22Rv1 (cell line): ENCODE results near the gene RAE1.

Experiments
- ZFX ChIP-seq: fragments of 450-650 bp; IDR thresholded peaks from 2 replicates; pipeline ENCODE4 v1.6.1; 2017; ENCODE audit warnings: antibody characterized with exemption, borderline replicate concordance
- TF ChIP-seq, protein P1 (sequence below): fragments of 450-650 bp; IDR thresholded peaks from 2 replicates; pipeline ENCODE4 v1.5.1; 2017; ENCODE audit warnings: mild to moderate bottlenecking

DNA sequence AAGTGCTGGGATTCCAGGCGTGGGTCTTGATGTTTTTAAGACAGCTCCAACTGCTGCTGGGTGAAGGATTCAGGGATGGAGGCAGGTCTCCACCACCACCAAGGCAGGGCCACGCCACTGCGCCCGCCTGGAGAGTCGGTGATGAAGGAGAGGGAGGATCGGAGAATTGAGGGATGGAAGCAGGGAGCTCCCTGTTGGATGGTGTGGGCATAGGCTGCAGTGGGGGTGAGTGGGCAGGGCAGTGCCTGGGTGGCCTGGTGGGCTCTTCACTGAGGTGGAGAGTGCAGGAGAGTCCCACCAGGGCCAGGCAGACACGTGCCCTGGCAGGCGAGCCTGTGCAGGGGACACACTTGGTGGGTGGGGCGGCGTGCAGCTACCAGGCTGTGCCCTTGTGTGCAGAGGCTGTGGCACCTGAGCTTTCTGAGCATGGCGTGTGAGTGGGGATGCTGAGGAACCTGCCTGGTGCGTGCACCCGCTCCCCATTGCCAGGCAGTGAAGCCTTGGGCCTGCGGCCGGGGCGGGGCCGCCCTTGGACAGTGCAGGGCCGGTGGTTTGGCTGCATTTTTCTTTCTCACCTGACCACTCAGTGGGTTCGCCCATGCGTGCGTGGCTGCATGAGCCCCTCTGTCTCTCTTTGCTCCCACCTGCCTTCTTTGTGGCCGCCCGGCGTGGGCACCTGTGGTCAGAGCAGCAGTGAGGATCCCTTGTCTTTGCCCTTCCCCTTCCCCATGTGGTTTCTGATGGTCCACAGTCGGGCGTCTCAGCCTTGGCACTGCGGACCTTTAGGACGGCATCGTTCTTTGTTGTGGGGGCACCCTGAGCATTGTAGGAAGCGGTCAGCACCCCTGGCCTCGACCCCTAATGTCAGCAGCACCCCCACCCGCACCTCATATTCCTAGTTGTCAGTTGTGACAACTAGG, 51.4 kb downstream of the RAE1 start:
- TF ChIP-seq, protein P1, sequence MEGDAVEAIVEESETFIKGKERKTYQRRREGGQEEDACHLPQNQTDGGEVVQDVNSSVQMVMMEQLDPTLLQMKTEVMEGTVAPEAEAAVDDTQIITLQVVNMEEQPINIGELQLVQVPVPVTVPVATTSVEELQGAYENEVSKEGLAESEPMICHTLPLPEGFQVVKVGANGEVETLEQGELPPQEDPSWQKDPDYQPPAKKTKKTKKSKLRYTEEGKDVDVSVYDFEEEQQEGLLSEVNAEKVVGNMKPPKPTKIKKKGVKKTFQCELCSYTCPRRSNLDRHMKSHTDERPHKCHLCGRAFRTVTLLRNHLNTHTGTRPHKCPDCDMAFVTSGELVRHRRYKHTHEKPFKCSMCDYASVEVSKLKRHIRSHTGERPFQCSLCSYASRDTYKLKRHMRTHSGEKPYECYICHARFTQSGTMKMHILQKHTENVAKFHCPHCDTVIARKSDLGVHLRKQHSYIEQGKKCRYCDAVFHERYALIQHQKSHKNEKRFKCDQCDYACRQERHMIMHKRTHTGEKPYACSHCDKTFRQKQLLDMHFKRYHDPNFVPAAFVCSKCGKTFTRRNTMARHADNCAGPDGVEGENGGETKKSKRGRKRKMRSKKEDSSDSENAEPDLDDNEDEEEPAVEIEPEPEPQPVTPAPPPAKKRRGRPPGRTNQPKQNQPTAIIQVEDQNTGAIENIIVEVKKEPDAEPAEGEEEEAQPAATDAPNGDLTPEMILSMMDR: no peak
- TF ChIP-seq ZFX: no peak
